OCI-M2 (cell line): Measurements from ENCODE around the gene TNPO1.

Source experiments
- DNase-seq: peaks from one replicate; lab custom pipeline; 2025; ENCODE audit not compliant: unreplicated experiment; lab: John Stamatoyannopoulos, UW

Gene TNPO1

DNA sequence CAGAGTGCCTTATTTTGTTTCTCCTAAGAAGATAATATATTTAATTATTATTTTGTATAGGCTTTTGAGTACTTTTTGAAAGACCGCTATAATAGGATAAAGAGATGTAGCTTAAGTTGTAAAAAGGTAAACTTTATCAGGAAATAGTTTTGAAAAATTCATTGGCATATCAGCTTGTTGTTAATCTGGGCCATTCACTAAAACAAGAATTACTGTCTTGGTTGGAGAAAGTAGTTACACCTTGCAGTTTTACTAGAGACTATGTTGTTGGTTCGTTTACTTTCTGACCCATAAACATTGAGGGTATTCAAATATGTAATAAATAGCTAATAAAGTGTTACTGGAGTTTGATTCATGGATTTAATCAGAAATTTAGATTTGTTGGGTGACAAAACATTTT lies 33.7 kb downstream of the TNPO1 start:
- no peak for DNase-seq

DNA sequence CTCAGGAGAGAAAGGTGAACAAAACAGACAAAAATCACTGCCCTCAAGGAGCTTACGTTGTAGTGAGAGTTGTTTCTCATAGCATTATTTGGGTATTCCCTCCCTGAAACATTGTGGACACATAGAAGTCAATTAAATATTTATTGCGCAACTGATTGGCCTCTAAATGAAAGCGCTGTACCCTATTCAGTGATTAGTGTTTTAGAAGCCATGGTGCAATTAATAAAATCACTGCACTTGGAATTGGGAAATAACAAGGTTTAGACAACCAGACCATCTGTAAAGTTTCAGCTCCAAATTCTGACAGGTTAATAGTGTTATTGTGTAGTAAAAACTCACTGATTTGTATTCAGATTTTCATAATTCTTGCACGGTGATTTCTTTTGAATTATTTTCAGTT lies 35.9 kb downstream of the TNPO1 start:
- no peak for DNase-seq

DNA sequence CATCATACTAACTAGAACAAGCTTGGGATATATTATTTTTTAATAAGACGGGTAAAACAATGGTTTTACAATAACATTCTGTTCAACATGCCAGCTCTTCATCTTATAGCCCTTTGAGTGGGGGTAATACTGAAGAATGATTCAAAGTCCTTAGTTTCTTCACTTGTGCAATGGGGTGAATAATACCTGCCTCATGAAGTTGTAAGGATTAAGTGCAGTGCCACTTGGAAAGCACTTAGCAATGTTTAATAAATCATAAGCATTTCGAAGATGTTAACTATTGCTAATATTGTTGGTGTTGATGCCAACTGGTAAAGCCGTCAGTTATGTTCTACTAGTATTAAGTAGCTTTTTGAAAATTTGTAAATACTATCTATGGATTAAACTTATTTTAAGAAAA lies 38.0 kb downstream of the TNPO1 start:
- no peak for DNase-seq

DNA sequence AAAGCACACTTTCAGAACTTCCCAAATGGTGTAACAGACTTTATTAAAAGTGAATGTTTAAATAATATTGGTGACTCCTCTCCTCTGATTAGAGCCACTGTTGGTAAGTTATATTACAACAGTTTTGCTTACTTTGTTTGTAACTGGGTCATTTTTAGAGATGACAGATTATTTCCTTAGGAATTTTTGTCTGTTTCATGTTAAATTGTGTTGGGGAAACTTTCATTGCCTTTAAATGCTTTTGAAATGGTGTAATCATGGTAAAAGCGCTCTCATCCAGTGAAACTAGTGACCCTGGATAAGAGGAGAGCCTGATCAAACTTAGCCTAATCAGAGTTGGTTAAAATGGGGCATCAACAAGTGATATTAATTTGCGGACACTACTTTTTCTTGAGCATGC lies 39.4 kb downstream of the TNPO1 start:
- DNase-seq = no peak

DNA sequence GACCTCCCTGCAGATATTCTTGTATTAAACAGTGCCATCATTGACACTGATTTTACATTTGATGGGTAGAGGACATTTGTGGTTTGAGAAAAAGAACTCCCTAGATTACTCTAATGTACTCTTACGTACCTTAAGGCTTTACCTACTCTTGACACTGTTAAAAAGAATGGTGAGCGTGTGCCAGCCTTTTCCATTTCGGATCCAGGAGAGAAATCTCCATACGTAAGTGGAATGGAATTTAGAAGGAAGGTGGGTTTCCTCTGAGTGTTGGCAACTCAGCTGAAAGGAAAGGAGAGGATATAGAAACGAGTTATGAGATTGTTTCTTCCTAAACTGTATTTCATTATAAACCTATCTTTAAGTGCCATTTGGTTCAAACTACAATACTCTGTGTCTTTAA lies 40.9 kb downstream of the TNPO1 start:
- DNase-seq = no peak

DNA sequence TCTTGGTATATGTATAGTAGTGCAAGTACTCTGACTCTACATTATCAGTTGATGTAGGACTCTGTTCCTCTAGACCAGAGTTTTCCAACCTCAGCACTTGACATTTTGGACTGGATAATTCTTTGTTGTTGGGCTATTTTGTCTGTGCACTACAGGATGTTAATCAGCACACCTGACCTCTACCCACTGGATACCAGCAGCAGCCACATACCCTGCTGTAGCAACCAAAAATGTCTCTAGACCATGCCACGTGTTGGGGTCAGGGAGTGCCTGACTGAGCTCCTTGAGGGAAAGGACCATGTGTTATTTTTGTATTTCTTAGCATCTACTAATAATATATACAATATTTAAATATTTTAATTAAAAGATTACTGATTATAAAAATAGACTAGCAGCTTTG lies 42.7 kb downstream of the TNPO1 start:
- no peak for DNase-seq

DNA sequence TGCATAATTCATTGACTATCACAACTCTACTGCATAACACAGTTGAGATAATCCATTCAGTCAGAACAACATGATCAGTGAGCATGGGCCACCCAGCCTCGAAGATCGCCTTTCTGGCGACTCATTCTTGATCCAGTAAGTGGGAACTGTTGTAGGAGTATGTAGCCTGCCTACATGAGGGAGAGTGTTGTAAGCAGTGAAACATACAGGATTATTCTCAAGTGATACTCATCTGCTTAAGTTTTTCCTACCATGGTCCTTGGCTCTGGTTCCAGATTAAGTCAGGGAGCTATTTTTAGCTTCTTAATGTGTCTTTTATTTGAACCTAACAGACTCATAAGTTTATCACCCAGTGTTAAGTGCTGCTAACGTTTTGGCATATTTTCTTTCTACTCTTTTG lies 44.0 kb downstream of the TNPO1 start:
- DNase-seq = no peak

DNA sequence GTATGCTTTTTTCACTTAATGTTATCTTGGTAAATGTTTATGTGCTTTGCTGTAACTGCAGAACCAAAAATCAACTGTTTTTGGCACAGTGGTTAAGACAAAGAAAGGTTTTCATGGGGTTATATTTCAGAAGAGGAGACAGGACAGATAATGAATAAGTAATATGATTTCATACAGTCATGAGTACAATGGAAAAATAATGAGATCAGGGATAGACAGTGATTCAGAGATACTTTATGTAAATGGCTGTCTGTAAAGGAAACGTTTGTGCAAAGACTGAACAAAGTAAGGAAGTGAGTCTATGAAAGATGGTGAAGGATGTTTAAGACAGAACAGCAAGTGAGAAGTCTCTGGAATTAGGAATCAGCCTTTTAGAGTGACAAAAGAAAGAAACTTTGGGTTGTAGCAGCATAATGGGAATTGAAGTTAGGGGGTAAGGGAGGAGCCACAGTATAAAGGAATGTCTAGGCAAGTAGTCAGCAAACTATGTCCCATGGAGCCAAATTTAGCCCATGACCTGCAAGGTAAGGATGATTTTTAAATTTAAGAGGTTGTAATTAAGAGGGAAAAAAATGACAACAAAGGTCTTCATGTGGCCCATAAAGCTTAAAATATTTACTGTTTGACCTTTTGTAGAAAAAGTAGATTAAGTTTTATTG lies 55.0 kb downstream of the TNPO1 start:
- no peak for DNase-seq

DNA sequence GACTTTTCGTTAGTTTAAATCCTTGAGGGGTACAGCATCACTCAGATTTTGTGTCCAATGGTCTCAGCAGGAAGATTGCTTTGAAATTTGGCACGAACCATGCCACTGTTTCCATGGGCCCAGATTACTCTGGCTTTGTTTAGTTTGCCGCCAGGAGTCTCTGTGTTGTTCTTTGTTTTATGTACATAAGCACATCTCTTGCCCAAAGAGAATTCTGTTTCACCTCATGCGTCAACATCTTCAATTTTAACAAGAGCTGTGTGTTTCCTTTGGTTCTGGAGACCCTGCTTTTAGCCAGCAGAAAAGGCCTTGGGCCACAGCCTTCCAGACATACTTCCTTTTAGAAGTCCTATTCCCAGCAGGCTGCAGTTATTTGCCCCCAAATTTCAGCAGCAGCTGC lies 62.4 kb downstream of the TNPO1 start:
- no peak for DNase-seq

DNA sequence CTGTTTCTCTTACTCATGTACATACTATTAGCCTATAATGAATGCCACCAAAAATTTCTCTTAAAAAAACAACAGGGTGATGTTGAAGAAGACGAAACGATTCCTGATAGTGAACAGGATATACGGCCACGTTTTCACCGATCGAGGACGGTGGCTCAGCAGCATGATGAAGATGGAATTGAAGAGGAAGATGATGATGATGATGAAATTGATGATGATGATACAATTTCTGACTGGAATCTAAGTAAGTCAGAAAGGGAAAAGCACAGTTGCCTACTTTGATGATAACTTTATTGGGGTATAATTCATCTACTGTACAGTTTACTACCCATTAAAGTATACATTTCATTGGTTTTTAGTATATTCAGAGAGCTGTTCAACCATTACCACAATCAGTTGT lies 66.5 kb downstream of the TNPO1 start:
- DNase-seq = no peak

DNA sequence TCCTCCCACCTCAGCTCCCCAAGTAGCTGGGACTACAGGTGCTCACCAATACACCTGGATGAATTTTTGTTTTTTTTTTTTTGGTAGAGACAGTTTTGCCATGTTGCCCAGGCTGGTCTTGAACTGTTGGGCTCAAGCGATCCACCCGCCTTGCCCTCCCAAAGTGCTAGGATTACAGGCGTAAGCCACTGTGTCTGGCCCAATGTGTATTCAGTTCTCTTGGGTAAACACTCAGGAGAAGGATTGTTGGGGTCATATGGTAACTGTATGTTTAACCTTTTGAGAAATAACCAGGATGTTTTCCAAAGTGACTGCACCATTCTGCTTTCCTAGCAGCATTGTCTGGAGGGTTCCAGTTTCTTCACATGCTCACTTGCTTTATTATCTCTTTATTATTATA lies 67.4 kb downstream of the TNPO1 start:
- DNase-seq = no peak

DNA sequence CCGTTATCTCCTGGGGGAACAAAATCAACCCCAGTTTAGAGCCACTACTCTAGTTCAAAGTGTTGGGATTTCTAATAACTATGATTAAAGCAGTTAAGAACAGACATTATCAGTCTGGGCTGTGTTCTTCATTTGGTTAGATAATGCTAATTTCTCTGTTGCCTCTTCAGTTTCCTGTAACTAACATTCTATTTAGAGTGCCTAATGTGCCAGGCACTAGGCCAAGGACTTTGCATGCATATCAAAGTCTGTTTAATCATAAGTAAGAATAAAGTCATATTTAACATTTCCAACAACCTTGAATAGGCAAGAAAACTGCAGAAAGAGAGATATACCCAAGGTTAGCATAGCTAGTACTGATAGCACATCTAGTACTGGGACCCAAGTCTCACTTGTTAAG lies 68.4 kb downstream of the TNPO1 start:
- DNase-seq = no peak

DNA sequence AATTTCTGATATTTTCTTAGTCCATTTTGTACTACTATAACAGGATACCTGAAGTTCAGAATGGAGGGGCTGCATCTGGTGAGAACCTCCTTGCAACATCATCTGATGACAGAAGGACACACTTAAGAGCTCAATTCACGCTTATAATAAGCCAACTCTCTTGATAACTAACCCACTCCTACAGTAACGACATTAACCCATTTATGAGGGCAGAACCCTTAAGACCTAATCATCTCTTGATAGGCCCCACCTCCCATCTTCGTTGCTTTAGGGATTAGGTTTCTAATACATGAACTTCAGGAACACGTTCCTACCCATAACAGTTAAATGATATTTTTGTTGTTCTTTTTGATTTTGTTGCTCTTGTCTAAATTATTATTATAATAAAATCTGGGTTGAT lies 69.4 kb downstream of the TNPO1 start:
- no peak for DNase-seq

DNA sequence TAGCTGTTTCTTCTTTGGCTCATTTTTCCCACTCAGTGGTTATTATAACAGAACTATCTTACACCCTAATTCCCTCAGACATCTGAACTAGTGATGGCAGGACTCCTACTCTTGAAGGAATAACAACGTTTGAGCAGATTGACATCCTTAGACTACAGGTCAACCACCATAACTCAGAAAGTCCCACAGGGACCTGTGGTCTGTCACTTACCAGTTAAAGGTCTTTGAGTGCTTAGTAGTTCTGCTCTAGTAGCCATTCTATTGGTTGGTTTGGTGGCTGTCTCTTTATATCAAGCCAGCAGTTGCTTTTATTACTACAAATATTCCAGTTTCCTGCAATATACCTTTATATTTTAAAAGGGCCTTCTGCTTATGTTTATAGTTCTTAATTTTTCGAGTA lies 72.1 kb downstream of the TNPO1 start:
- no peak for DNase-seq

DNA sequence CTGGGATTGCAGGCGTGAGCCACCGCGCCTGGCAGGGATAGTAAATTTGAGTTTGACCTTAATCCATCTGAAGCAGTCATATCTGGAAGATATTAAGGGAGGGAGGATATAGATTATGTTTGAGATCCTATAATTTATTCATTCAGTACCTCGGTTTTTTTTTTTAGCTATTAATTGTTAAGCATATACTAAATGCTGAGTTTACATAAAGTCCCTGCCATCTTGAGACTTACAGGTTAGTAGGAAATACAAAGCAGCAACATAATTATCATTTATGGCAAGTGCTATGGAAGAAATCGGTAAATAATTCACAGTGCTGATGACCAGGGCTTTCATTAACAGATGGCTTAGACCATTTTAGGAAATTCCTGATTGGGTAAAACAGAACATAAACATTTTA lies 72.9 kb downstream of the TNPO1 start:
- DNase-seq = no peak

DNA sequence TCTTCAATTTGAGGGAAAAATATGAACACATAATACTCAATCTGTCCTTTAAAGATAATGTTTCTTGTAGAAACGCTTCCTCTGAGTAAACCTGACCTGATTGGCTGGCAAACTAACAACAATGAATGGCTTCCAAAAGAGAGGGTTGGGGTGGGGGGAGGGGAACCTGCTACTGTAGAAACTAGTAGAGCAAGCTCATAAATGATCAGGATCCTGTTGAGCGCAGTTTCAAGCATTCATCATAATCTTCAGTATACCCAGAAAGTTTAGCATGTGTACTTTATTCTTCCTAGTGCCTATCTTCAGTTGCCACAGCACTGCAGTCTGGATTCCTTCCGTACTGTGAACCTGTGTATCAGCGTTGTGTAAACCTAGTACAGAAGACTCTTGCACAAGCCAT lies 76.4 kb downstream of the TNPO1 start:
- DNase-seq = no peak

DNA sequence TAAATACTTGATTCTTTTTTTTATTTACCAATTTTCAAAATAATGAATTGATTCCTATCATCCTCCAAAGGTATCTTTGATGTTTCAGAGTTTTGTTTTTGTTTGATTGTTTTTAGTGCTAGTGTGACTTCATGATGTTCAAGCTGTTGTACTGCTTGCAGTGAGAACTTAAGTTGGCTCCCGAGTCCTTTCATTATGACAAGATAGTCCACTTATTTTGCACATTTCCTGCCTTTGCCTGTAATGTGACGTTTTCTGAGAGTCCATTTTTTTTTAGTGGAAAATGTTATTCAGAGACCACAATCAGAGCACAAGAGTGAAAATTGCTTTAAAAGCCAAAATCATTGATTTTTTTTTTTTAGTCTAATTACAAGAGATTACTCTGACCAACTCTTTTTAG lies 79.3 kb downstream of the TNPO1 start:
- no peak for DNase-seq

DNA sequence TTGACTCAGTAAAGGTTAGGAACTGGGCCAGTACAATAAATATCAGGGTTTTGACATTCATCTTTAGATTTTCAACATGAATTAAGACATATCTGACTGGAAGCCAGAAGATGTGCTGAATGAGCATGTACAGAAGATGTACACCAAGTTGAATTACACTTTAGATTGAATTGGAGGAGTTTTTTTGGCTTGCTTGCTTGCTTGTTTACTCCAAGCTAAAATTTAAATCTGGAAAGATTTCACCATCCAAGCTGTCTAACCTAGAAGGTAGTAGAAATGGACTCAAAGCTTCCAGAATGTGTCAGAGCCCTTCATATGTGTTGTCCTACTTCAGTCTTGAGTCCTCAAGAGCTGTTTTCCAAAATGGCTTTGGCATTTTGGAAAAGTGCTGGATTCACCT lies 90.3 kb downstream of the TNPO1 start:
- DNase-seq = no peak

DNA sequence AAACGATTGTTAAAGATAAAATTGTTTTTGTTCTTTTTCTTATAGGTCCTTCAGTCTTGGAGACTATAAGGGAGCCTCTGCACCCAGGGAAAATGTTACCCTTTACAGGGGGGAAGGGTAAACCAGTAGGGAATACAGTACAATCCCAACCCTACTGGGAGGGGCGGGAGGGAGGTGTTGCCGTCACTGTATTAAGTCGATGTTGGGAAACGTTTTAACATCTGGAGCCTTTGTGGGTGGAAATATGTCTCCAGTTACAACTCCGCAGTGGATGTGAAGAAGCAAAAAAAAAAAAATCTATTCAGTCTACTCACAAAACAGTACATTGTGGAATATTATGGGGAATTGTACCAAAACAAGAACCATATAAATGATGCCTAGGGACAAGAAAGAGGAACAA lies 92.2 kb downstream of the TNPO1 start:
- no peak for DNase-seq

DNA sequence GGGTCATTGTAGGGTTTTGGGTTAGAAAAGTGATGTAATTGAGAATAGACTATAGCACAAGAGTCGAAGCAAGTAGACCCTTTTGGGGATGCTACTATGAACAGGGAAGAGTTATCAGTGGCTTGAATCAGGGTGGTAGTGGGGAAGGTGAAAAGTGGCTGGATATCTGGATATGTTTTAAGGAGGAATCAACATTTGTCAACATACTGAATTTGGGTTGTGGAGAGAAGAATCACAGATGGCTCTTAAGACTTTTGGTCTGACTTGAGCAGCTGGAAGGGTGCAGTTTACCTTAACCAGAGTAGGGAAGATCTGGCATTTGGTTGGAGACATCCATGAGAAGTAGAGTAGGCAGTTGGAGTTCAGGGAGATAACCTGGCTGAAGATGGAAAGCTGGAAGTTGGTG lies 100.9 kb downstream of the TNPO1 start:
- no peak for DNase-seq

DNA sequence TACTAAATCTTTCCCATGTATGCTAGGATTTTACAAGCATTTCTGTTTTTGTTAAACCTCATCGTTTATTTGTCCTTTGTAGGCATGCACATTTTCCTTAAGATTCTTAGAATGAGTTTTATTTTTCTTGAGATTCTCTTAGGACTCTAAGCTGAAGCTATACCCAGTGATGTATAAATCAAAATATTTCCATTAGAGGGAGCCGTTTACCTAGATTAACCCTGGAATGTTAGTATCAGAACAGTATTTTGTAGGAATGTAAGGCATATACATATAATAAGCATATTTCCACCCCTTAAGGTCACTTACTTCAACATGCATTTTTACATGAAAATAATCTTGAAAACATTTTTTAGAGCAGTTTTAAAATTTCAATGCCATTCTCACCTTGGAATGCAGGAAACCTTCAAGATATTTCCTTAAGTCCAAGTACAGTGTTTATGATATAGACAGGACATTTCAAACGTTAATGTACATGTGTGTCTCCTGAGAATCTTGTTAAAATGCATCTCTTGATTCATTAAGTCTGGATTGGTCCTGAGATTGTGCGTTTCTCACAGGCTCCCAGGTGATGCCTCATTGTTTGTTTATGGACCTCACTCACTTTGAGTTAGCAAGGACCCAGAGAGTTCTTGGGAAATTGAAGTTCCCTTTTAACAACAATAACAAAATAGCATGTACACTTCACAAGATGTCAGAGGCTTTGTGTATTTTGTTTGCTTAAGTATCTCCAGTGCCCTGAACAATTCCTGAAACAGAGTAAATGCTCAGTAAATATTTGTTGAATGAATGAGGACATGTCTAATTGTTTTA lies 104.4 kb downstream of the TNPO1 start:
- DNase-seq = no peak

DNA sequence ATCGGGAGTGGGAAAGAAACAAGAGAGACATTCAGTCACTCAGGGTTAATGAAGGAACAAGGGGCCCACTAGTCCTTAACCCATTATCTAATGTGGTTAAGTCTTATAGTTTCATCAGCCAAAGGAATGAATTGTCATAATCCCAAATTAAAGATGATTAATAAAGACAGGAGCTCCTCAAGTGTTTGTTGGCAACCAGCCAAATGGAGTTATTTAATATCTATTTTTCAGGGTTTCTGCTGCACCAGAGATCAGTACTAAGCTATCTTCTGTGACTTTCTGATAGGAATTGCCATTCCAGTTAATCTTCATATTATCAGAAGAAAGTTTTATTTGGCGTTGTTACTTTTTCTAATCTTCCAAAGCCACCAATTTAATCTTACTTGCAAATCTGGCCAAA lies 105.4 kb downstream of the TNPO1 start:
- DNase-seq = no peak

DNA sequence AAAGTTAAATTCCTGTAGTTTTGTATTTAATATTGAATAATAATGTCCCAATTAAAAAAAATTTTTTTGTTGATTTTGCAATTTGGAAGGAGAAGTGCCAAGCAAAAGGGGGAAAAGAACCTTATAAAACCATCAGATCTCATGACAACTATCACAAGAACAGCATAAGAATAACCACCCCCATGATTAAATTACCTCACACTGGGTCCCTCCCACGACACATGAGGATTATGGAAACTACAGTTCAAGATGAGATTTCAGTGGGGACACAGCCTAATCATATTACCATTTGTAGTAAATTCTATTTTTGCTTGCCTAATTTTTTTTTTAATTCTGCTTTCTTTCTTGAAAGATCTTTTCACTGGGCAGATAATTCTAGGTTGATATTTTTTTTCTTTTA lies 106.0 kb downstream of the TNPO1 start:
- DNase-seq = no peak
